ENCODE results near the gene NEMP2. TPM values are rescaled to one million over a fixed set of nuclear protein-coding genes. Genes with fewer than 3 reads are reported as not detected.
"Not testable (repeated sequence)": the region's sequence is repeated elsewhere in the genome, so short reads cannot be mapped to it uniquely, and the experiment has no call there.

Gene NEMP2
- total RNA-seq, 1 donor from 2014 or later = 3.5 TPM

DNA sequence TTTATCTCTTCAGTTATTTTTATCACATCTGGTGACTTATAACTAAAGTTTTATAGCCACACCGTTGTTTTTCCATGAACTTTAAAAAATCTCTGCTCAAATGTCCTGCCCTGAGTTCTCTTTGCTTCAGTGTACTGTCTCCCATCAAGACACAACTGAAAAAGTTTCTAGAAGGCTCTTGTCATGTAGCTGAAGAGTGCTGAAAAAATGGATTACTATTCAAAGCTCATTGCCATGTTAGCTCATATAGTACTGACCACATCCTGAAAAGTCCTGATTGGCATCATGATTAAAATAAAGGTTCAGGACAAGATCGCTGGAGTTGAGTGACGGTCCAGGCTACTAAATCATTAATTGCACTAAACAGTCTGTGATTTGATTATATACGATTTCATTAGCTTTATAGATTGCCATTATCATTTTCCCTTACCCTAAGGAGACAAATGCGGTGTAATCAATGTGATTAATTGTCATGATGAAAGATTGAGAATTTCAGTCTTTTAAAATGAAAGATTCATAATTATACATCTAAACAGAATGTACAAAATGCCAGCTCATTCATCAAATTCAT, 64.2 kb downstream of the NEMP2 start:
- DNase-seq (ENCODE audit: missing footprints) (no peak), ATAC-seq (no peak)
- intact Hi-C loops (cut with DNase I) = no loop called here

GRCh38 chr2:190469771-190470170, 64.8 kb downstream of the NEMP2 start:
- ATAC-seq = peak; percentile 92
- intact Hi-C loops (cut with DNase I) = loop anchor here (5.0 kb wide), 2 partner anchors 62 to 287 kb away; partner anchors contain the start of gene MFSD6
- no peak for DNase-seq (ENCODE audit: missing footprints)

DNA sequence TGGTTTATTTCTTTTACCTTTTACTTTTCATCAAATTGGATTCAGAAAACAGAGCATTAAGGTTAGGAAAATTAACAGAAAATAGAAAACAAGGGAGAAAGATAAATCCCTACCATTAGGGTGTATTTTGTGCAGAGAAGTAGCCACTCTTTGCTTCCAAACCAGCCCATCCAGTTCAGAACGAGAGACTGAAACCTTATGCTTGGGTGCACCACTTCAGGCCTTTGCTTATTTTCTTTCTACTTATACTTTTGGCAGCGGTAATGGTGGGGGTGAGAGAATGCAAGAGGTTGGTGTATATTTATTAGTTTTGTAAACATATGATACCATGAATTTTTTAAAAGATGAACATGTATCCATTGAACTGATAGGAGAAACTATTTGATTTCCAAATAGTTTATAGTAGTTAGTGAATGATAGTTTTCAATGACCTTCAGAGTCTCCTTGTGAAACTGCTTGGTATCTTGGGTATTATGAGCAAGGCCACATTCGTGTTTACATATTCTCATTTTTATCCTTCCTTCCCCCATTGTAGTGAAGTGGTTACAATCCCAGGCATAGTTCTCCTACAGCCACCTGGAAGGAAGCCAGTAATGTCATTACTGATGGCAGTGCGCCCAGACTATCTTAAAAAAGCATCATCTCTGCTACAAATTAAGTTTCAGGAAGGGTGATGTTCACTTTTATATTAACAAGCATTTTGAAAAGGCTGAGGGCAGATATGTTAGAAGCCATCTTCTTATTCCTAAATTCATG, 65.5 kb downstream of the NEMP2 start:
- DNase-seq (ENCODE audit: missing footprints) (peak; percentile 74), ATAC-seq (peak; percentile 77)
- intact Hi-C loops (cut with DNase I) = loop anchor here (5.0 kb wide), 2 partner anchors 62 to 287 kb away; partner anchors contain the start of gene MFSD6

GRCh38 chr2:190468354-190468753, 66.2 kb downstream of the NEMP2 start:
- ATAC-seq; DNase-seq (ENCODE audit: missing footprints): not testable (repeated sequence)
- intact Hi-C loops (cut with DNase I) = loop anchor here (5.0 kb wide), 2 partner anchors 61 to 286 kb away; partner anchors contain the start of gene MFSD6

DNA sequence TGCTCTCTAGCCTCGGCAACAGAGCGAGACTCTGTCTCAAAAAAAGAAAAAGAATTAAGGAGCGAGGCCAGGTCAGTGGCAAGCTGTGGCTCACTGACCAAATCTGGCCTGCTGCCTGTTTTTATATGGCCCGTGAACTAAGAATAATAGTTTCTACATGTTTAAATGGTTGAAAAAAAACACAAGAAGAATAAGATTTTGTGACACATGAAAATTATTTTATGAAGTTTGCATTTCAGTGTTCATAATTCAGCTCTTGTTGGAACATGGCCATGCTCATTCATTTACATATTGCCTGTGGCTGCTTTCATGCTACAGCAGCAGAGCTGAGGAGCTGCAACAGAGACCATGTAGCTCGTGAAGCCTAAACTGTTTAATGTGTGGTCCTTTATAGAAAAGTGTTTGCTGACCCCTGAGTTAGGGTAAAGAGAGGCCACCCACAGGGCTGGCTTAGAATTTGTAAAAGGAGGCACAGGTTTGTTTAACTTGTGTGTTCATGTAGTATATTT, 66.9 kb downstream of the NEMP2 start:
- intact Hi-C loops (cut with DNase I) = loop anchor here (5.0 kb wide), 2 partner anchors 60 to 285 kb away; partner anchors contain the start of gene MFSD6
- DNase-seq (ENCODE audit: missing footprints) = no peak
- no peak for ATAC-seq

DNA sequence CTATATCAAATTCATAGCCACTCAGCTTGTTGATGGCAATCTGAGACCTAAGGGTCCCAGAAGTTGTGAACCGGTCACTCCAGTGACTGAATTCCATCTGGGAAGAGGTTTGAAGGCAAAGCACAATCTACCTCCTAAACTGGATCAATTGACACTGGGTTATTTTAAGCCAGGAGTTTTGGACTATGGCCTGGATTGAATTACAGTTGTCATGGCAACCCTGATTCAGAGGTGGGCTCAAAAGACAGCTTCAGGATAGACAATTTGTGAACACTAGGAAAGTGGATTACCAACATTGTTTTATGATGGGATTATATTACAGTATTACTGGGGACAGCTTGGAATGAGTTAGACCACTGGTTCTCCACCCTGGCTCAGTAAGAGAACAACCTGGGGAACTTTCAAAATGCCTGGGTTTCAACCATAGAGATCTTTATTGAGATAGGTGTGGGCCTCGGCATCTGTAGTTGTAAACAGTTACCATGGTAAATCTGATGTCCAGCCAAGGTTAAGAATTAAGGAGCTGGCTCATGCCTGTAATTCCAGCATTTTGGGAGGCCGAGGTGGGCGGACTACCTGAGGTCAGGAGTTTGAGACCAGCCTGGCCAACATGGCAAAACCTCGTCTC, 67.6 kb downstream of the NEMP2 start:
- intact Hi-C loops (cut with DNase I) = loop anchor here (5.0 kb wide), 2 partner anchors 60 to 285 kb away; partner anchors contain the start of gene MFSD6
- DNase-seq (ENCODE audit: missing footprints) (no peak), ATAC-seq (no peak)

DNA sequence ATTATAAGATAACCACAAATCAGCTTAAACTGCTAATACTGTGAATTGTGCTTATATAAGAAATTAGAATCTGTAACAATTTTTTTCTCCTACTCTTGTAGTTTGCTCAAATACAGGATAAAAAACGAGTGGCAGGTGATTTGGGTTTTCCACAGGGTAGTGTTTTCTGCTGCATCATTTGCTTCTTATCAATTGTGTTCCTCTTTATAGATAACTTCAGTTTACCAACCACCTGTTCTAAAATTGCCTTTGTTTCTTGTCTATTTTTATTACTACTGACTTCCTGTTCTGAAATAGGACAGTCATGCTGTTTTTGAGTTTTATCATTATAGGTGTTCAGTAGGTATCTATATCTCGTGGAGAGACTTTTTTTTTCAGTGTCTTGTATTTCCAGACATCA, 69.5 kb downstream of the NEMP2 start:
- ATAC-seq (no peak), DNase-seq (ENCODE audit: missing footprints) (no peak)
- intact Hi-C loops (cut with DNase I) = loop anchor here (5.0 kb wide), 2 partner anchors 58 to 283 kb away; partner anchors contain the start of gene MFSD6

- no peak for ATAC-seq
- intact Hi-C loops (cut with DNase I) = no loop called here
- DNase-seq (ENCODE audit: missing footprints) = no peak
These were observed 71.9 kb downstream of the NEMP2 start for GRCh38 chr2:190462611-190463010.

DNA sequence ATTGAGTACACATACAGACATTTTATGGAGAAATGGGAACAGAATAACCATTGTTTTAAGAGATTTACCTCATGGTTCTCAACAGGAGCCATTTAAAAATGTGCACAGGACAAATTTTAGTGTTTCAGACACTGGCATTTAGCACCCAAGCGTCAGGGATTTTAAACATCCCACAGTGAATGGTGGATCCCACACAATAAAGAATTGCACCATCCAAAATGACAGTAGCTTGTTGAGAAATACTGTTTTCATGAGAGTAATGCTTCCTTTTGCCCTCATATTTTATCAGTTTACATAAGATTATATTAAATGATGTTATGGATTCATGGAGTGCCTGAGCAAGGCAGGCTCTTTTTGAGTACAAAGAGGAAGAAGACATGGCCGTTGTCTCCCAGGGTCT, 72.3 kb downstream of the NEMP2 start:
- intact Hi-C loops (cut with DNase I) = no loop called here
- ATAC-seq (no peak), DNase-seq (ENCODE audit: missing footprints) (no peak)

- ATAC-seq (no peak), DNase-seq (ENCODE audit: missing footprints) (no peak)
- intact Hi-C loops (cut with DNase I) = no loop called here
These were observed 74.0 kb downstream of the NEMP2 start for GRCh38 chr2:190460487-190460886.

GRCh38 chr2:190459881-190460280, 74.6 kb downstream of the NEMP2 start:
- no peak for DNase-seq (ENCODE audit: missing footprints)
- ATAC-seq = peak; percentile 50
- intact Hi-C loops (cut with DNase I) = no loop called here

DNA sequence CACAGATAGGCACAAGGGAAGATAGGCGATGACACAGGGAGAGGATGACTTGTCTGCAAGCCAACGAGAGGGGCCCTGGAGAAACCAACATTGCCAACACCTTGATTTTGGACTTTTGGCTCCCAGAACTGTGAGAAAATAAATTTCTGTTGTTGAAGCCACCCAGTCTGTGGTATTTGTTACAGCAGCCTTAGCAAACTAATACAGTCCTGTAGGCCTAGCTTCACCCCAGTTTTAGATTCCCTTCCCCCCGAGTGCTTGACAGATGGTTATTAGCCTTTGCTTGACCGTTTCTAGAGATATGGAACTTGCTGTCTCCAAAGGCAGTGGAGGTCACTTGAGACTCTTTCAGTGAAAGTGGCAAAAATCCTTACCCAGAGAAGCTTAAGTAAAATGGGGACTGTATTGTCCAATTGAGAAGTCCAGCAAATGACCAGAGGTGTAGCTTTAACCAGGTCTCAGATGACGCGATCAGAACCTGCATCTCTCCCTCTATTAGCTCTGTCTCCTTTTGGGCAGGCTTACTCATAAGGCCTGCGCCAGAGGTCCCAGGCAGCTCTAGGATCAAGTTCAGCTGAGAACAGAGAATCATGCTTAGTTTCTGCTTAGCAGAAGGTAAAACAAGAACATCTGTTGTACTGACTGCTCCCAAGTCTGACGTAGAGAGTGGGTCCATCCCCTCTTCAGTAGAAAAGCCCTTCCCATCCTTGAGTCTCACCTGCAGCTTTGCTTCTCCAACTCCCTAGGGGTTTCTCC, 76.0 kb downstream of the NEMP2 start:
- intact Hi-C loops (cut with DNase I) = no loop called here

DNA sequence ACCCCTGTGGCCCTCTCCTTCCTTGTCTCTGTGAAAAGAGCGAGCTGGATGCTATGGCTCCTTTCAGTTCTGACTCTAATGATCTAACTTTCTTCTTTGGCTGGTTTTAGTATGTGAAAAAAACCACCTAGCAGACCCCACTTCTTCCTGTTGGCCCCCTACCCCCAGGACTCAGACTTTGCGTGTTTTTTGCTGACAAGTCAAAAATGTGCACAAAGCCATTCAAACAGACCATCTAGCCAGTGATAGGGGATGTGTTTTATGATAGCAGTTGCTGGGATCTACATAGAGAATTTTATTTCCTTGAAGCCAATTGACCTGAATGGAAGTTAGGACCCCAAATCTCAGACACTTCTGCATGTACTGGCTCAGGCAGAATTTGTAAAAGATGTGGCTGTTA, 77.3 kb downstream of the NEMP2 start:
- ATAC-seq (no peak), DNase-seq (ENCODE audit: missing footprints) (no peak)
- intact Hi-C loops (cut with DNase I) = no loop called here

More for the DNA sequence above, 76.0 kb downstream of the NEMP2 start:
- DNase-seq (ENCODE audit: missing footprints) (no peak), ATAC-seq (no peak)

DNA sequence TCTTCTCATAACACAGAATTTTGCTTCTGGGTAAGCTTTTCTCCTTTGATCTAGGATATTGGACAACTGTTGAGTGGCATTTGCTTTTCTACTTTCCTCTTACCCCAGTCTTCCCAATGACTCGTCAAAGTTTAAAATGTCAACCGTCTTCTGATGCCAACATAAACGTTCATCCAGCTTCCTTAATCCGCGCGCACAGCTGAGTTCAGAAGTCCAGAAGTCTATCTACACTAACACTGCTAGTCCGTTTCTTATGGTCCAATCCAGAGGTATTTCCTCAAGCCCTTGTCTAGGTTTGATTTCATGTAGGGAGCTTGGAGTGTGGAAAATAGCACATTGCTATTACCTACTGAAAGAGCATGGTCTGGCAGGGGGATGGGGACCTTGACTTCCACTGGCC, 77.7 kb downstream of the NEMP2 start:
- DNase-seq (ENCODE audit: missing footprints) = no peak
- no peak for ATAC-seq
- intact Hi-C loops (cut with DNase I) = no loop called here

- ATAC-seq = no peak
- intact Hi-C loops (cut with DNase I) = no loop called here
- DNase-seq (ENCODE audit: missing footprints) = no peak
These were observed 79.0 kb downstream of the NEMP2 start for GRCh38 chr2:190455358-190456095.

DNA sequence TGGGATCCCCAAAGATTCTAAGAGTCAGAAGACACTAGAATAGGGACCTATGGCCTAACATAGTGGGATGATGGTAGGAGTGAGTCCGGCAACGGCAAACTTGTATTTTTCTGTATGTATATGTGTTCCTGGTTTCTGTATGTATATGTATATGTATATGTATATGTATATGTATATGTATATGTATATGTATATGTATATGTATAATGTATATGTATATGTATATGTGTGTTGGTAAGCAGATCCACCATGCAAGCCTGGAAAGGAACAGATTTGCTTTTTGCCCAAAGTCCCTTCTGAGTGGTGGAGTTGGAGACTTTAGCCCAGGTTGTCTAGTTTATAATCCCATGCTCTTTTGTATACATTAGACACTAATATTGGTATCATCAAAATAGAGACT, 79.7 kb downstream of the NEMP2 start:
- intact Hi-C loops (cut with DNase I) = no loop called here
- DNase-seq (ENCODE audit: missing footprints) (no peak), ATAC-seq (no peak)
